Measurements from ENCODE around the gene ALS2CL.

- TF ChIP-seq CTCF (IDR thresholded peaks at IDR 0.05), result no peak
- no peak for TF ChIP-seq USF2 (IDR thresholded peaks at IDR 0.05)
- TF ChIP-seq POLR2A (IDR thresholded peaks at IDR 0.05; ENCODE audit: low read length), result no peak
- no peak for TF ChIP-seq SMC3 (IDR thresholded peaks at IDR 0.05)
- TF ChIP-seq, protein P1, sequence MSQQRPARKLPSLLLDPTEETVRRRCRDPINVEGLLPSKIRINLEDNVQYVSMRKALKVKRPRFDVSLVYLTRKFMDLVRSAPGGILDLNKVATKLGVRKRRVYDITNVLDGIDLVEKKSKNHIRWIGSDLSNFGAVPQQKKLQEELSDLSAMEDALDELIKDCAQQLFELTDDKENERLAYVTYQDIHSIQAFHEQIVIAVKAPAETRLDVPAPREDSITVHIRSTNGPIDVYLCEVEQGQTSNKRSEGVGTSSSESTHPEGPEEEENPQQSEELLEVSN (IDR thresholded peaks at IDR 0.05; ENCODE audit: borderline replicate concordance, low read depth), result no peak
- no peak for TF ChIP-seq MAZ (IDR thresholded peaks at IDR 0.05; ENCODE audit: borderline replicate concordance, low read depth, low read length)
- TF ChIP-seq MAFK (IDR thresholded peaks at IDR 0.05; ENCODE audit: partially characterized antibody), result no peak
- TF ChIP-seq, protein P2, sequence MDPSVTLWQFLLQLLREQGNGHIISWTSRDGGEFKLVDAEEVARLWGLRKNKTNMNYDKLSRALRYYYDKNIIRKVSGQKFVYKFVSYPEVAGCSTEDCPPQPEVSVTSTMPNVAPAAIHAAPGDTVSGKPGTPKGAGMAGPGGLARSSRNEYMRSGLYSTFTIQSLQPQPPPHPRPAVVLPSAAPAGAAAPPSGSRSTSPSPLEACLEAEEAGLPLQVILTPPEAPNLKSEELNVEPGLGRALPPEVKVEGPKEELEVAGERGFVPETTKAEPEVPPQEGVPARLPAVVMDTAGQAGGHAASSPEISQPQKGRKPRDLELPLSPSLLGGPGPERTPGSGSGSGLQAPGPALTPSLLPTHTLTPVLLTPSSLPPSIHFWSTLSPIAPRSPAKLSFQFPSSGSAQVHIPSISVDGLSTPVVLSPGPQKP (IDR thresholded peaks at IDR 0.05; ENCODE audit: low read depth, low read length), result no peak
- no peak for TF ChIP-seq CEBPB (IDR thresholded peaks at IDR 0.05)
- TF ChIP-seq POLR2AphosphoS2 (conservative IDR thresholded peaks at IDR 0.05; ENCODE audit: low read length), result no peak
- no peak for TF ChIP-seq RAD21 (conservative IDR thresholded peaks at IDR 0.05 in 1 of 2, IDR thresholded peaks at IDR 0.05 in 1 of 2)
- no peak for TF ChIP-seq ZNF302 (CRISPR knock-in tag; IDR thresholded peaks at IDR 0.05)
These were observed 54.3 kb downstream of the ALS2CL start for GRCh38 chr3:46639221-46639620.
